ENCODE results near the gene KCNH2. TPM values are rescaled to one million over a fixed set of nuclear protein-coding genes. Genes with fewer than 3 reads are reported as not detected.
A peak's percentile ranks its signal among the peaks of the same experiment; 100 is the strongest.
"Not testable (repeated sequence)": the region's sequence is repeated elsewhere in the genome, so short reads cannot be mapped to it uniquely, and the experiment has no call there.

Gene KCNH2, protein sequence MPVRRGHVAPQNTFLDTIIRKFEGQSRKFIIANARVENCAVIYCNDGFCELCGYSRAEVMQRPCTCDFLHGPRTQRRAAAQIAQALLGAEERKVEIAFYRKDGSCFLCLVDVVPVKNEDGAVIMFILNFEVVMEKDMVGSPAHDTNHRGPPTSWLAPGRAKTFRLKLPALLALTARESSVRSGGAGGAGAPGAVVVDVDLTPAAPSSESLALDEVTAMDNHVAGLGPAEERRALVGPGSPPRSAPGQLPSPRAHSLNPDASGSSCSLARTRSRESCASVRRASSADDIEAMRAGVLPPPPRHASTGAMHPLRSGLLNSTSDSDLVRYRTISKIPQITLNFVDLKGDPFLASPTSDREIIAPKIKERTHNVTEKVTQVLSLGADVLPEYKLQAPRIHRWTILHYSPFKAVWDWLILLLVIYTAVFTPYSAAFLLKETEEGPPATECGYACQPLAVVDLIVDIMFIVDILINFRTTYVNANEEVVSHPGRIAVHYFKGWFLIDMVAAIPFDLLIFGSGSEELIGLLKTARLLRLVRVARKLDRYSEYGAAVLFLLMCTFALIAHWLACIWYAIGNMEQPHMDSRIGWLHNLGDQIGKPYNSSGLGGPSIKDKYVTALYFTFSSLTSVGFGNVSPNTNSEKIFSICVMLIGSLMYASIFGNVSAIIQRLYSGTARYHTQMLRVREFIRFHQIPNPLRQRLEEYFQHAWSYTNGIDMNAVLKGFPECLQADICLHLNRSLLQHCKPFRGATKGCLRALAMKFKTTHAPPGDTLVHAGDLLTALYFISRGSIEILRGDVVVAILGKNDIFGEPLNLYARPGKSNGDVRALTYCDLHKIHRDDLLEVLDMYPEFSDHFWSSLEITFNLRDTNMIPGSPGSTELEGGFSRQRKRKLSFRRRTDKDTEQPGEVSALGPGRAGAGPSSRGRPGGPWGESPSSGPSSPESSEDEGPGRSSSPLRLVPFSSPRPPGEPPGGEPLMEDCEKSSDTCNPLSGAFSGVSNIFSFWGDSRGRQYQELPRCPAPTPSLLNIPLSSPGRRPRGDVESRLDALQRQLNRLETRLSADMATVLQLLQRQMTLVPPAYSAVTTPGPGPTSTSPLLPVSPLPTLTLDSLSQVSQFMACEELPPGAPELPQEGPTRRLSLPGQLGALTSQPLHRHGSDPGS
- polyA plus RNA-seq (2011; rRNA removed) (0.02 and 0.06 TPM in 2 replicates), polyA minus RNA-seq (2011; rRNA and poly(A)+ RNA removed) (0.05 TPM in 1 of 2 replicates, not detected in the other)

DNA sequence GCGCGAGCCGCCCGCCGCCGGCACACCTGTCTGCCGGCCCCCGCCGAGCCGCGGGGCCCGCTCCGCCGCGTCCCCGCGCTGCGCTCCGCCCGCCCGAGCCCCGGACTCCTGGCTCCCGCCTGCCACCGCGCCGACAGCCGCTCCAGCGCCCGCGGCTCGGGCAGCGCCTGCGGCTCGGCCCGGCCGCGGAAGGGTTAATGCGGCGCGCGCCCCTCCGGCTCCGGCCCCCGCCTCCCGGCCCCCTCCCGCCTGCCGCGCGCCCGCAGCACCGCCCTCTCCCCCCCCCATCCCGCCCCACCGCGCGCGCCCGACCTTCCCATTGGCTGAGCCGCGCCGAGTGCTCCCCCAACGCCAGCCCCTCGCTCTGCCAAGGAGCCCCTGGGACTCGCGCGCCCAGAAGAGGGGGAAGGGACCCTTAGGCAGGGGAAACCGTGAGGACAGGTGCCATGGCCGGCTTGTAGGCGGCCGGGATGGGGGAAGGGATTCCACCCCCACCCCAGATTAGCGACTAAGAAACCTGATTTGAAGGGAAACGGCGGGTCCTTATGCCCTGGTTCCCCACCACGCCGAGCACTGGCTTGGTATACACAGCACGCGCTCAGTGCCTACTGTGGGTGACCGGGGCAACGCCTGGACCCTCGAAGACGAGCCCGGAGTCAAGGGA lies at the start of gene KCNH2:
KCNH2 (minus strand) TSS at position 196 of the 664 bp plus-strand sequence. CDS start 408 bp downstream, outside the sequence.
- POLR2A ChIA-PET, result no interaction called here
- TF ChIP-seq, protein P1, sequence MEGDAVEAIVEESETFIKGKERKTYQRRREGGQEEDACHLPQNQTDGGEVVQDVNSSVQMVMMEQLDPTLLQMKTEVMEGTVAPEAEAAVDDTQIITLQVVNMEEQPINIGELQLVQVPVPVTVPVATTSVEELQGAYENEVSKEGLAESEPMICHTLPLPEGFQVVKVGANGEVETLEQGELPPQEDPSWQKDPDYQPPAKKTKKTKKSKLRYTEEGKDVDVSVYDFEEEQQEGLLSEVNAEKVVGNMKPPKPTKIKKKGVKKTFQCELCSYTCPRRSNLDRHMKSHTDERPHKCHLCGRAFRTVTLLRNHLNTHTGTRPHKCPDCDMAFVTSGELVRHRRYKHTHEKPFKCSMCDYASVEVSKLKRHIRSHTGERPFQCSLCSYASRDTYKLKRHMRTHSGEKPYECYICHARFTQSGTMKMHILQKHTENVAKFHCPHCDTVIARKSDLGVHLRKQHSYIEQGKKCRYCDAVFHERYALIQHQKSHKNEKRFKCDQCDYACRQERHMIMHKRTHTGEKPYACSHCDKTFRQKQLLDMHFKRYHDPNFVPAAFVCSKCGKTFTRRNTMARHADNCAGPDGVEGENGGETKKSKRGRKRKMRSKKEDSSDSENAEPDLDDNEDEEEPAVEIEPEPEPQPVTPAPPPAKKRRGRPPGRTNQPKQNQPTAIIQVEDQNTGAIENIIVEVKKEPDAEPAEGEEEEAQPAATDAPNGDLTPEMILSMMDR (IDR thresholded peaks at IDR 0.05; ENCODE audit: insufficient read depth, low read depth, low read length), result no peak
- Histone ChIP-seq H3K4me3 (ENCODE audit: low read depth, low read length) (no peak within 1 kb of the TSS), H3K36me3 (ENCODE audit: control insufficient read depth, insufficient read depth, low read length) (no peaks in the 10 kb centered on the region), H3K27me3 (ENCODE audit: control insufficient read depth, insufficient read depth, low read length) (peaks cover 34% of the 10 kb centered on the region)
- no peak for DNase-seq (ENCODE audit: low read depth)
- CTCF ChIA-PET, result interaction anchor here (0.6 to 2.7 kb wide), 3 partner anchors 8 to 110 kb away, joined by 3 to 16 read pairs (median 6); no protein-coding TSS in a partner anchor

DNA sequence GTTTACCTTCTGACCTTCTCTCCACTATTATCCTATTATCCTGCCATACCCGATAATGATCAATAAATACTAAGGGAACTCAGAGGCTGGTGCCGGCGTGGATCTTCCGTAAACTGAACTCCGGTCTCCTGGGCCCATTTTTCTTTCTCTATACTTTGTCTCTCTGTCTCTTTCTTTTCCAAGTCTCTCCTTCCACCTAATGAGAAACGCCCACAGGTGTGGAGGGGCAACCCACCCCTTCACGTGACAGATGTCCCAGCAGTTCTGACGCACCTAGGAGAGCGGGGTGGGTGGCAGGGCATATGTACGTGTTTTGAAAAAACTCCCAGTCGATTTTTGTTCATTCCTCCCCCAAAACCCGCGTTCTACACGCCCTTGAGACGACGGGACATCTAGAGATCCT lies 49.6 kb upstream of the KCNH2 start:
- POLR2A ChIA-PET, result interaction anchor here (1.3 kb wide), 1 partner anchor 11 kb away, joined by 4 read pairs; no protein-coding TSS in a partner anchor
- H3K36me3 ChIP-seq (ENCODE audit: control insufficient read depth, insufficient read depth, low read length); H3K27me3 ChIP-seq (ENCODE audit: control insufficient read depth, insufficient read depth, low read length); DNase-seq (ENCODE audit: low read depth): not testable (repeated sequence)
- H3K4me3 ChIP-seq (ENCODE audit: low read depth, low read length), result peak overlapping the region; percentile 84
- CTCF ChIA-PET, result interaction anchor here (0.8 to 2.9 kb wide), 9 partner anchors 9 to 86 kb away, joined by 3 to 22 read pairs (median 7); partner anchors contain the start of gene TMUB1

DNA sequence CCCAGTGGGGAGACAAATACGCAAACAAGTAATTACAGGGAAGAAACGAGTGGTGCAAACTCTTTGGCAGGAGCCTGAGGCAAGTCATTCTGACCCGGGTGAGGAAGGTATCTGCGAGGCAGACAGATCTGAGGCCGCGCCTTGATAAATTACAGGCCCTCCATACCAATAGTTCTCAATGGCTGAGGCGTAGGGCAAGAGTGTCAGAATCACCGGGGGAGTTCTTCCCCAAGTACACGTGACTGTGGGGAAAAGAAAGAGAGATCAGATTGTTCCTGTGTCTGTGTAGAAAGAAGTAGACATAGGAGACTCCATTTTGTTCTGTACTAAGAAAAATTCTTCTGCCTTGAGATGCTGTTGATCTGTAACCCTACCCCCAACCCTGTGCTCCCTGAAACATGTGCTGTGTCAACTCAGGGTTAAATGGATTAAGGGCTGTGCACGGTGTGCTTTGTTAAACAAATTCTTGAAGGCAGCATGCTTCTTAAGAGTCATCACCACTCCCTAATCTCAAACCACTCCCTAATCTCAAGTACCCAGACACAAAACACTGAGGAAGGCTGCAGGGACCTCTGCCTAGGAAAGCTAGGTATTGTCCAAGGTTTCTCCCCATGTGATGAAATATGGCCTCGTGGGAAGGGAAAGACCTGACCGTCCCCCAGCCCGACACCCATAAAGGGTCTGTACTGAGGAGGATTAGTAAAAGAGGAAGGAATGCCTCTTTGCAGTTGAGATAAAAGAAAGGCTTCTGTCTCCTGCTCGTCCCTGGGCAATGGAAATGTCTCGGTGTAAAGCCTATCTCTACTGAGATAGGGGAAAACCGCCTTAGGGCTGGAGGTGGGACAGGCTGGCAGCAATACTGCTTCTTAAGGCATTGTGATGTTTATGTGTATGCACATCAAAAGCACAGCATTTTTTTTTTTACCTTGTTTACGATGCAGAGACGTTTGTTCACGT lies 48.9 kb upstream of the KCNH2 start:
- H3K4me3 ChIP-seq (ENCODE audit: low read depth, low read length); H3K27me3 ChIP-seq (ENCODE audit: control insufficient read depth, insufficient read depth, low read length); POLR2A ChIA-PET; DNase-seq (ENCODE audit: low read depth); H3K36me3 ChIP-seq (ENCODE audit: control insufficient read depth, insufficient read depth, low read length): not testable (repeated sequence)
- CTCF ChIA-PET, result interaction anchor here (0.6 to 2.9 kb wide), 5 partner anchors 8 to 146 kb away, joined by 3 to 22 read pairs (median 3); no protein-coding TSS in a partner anchor

DNA sequence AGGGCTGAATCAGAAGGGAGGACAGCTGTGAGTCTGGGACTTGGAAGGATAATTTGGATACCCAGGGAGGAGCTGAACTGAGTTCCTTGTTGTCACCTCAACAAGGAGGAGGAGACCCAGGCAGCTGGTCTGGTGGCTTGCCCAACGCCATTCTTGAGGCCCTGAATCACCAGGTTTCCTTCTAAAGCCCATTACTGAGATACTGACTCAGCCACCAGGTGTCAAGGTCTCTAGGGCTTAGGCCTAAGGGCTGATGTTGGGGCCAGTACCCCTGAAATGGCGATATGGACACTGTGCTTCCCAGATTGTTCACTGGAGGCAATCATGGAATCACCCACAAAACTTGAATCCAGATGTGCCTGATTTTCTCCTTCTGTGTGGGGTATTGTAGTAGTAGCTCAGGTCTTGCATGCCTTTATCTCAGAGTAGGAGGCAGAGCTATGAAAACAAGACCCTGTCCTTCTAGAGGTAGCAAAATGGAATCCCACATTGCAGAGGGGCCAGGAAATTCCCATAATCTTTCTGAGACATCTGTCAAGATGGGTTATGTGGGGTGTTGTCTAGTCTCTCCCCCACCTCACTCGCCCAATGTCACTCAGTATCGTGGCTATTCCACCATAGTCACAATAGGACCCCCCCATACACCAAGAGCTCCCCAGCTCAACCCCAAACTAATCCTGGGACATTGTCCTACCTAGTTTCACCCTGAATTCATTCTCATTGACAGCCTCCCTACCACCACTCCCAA lies 48.0 kb upstream of the KCNH2 start:
- H3K27me3 ChIP-seq (ENCODE audit: control insufficient read depth, insufficient read depth, low read length), result peaks cover 4% of the 10 kb centered on the region; the same call in 1 of the 2 replicates
- ChIA-PET CTCF (interaction anchor here (0.6 to 1.3 kb wide), 3 partner anchors 10 to 147 kb away, joined by 3 read pairs; no protein-coding TSS in a partner anchor), POLR2A (no interaction called here)
- no peak overlapping the region for H3K4me3 ChIP-seq (ENCODE audit: low read depth, low read length)
- no peak for DNase-seq (ENCODE audit: low read depth)
- TF ChIP-seq, protein P1 (IDR thresholded peaks at IDR 0.05; ENCODE audit: insufficient read depth, low read depth, low read length), result no peak
- H3K36me3 ChIP-seq (ENCODE audit: control insufficient read depth, insufficient read depth, low read length), result no peaks in the 10 kb centered on the region

Measured in BJ (cell line).